ENCODE data around the gene SENP1. TPM values are rescaled to one million over a fixed set of nuclear protein-coding genes. Genes with fewer than 3 reads are reported as not detected.

SENP1 gene
- total RNA-seq, 1 donor: 43.8 TPM

GRCh38 chr12:48040354-48040753, 65.5 kb downstream of the SENP1 start:
- no peak for DNase-seq (ENCODE audit: low read depth)
- H3K4me3 ChIP-seq (ENCODE audit: low read depth, low read length): no peak overlapping the region
- no peak for TF ChIP-seq CTCF (IDR thresholded peaks at IDR 0.05; ENCODE audit: insufficient read depth, low read length)

DNA sequence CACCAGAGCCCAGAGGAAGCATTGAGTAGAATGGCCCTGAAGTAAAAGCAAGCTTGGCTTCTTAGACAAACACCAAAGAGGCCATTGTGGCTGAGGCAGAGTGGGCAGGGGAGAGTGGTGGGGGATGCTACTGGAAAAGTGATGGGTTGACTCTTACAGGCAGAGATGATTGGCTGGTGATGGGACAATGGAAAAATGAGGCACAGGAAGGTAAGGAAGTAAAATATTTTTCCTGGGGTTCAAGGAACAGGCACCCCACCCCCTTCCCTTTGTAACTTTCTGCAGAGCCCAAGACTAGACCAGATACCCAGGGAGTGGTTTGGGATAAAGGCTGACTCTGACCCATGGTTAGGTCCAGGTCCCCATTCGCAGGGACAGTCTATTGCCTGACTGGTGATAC, 66.7 kb downstream of the SENP1 start:
- H3K4me3 ChIP-seq (ENCODE audit: low read depth, low read length): no peak overlapping the region
- TF ChIP-seq CTCF (IDR thresholded peaks at IDR 0.05; ENCODE audit: insufficient read depth, low read length): no peak
- DNase-seq (ENCODE audit: low read depth): no peak

- H3K4me3 ChIP-seq (ENCODE audit: low read depth, low read length): no peak overlapping the region
- no peak for DNase-seq (ENCODE audit: low read depth)
- TF ChIP-seq CTCF (IDR thresholded peaks at IDR 0.05; ENCODE audit: insufficient read depth, low read length): no peak
These were observed 67.8 kb downstream of the SENP1 start for GRCh38 chr12:48038085-48038484.

DNA sequence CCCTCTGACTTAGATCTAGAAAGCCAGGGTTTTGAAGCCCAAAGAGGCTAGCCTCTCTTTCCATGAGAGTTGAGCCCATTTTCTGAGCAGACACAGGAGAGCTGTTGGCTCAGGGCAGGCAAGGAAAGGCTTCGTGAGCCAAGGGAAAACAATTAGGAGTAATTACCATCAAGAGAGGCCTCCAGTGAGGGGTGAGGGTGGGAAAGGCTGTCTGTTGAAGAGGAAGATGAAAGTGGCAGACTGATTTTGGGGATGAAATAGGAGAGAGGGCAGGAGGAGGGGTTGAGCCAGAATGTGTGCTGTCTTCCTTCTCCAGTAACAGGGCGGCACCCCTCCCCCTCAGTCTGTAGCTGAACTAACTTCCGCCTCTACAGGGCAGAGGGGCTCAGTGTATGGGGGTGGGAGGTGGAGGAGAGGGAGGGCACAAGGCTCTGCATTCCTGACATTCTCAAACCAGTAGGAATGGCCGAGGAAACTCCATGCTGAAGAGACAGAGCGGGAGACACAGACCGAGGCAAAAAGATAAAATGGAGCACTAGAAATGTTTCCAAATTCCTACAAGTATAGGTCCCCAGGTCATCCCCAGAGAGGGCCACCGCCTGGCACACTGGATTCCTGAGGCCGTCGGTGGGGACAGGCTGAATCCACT, 68.5 kb downstream of the SENP1 start:
- no peak overlapping the region for H3K4me3 ChIP-seq (ENCODE audit: low read depth, low read length)
- no peak for TF ChIP-seq CTCF (IDR thresholded peaks at IDR 0.05; ENCODE audit: insufficient read depth, low read length)
- peak; percentile 4 for DNase-seq (ENCODE audit: low read depth)

DNA sequence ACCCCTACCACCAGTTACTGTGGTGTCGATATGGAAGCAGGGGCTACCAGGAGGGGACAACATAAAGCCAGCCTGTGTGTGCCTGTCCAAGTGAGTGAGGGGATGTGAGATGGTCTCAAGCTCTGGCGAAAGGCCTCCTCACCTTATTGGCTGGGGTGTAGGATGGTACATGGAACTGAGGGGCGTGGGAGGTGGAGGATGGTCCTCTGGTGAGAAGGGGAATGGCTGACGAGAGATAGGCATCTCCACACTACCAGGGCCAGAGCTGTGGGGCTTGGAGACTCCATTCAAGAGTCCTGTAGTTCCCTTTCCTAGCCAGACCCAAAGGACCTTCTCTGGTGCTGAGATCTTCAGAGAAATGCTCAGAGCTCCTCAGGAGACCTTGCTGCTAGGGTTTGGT, 69.1 kb downstream of the SENP1 start:
- DNase-seq (ENCODE audit: low read depth): no peak

GRCh38 chr12:48034835-48035805, 70.8 kb downstream of the SENP1 start:
- DNase-seq (ENCODE audit: low read depth): no peak
- no peak for TF ChIP-seq CTCF (IDR thresholded peaks at IDR 0.05; ENCODE audit: insufficient read depth, low read length)
- no peak overlapping the region for H3K4me3 ChIP-seq (ENCODE audit: low read depth, low read length)

More for the DNA sequence above, 69.1 kb downstream of the SENP1 start:
- no peak overlapping the region for H3K4me3 ChIP-seq (ENCODE audit: low read depth, low read length)
- no peak for TF ChIP-seq CTCF (IDR thresholded peaks at IDR 0.05; ENCODE audit: insufficient read depth, low read length)

All from fibroblast of the aortic adventitia (primary cell).